GM18511 (cell line): ENCODE results near the gene RAET1E.
"Not testable (repeated sequence)": the region's sequence is repeated elsewhere in the genome, so short reads cannot be mapped to it uniquely, and the experiment has no call there.

ENCODE experiments used
- ATAC-seq: cut with Tn5 transposase; IDR thresholded peaks from one replicate; pipeline ENCODE4 v1.9.1; 2021; ENCODE audit warnings: mild to moderate bottlenecking, moderate library complexity; ENCODE audit not compliant: unreplicated experiment

The RAET1E gene

GRCh38 chr6:149897855-149898744 lies at the start of gene RAET1E:
RAET1E (minus strand) TSS chr6:149898113; CDS start chr6:149890901, 7,212 bp downstream.
- ATAC-seq: no peak

GRCh38 chr6:149947533-149947932 lies 49.6 kb upstream of the RAET1E start:
- ATAC-seq: not testable (repeated sequence)

- ATAC-seq: not testable (repeated sequence)
These were observed 48.7 kb upstream of the RAET1E start for GRCh38 chr6:149946631-149947030.

GRCh38 chr6:149945276-149945675 lies 47.4 kb upstream of the RAET1E start:
- not testable (repeated sequence) for ATAC-seq

- not testable (repeated sequence) for ATAC-seq
These were observed 45.4 kb upstream of the RAET1E start for GRCh38 chr6:149943321-149943720.

GRCh38 chr6:149942461-149942829 lies 44.5 kb upstream of the RAET1E start:
- ATAC-seq: no peak

- peak; percentile 38 for ATAC-seq
These were observed 43.9 kb upstream of the RAET1E start, which contains the start of gene ULBP2 for GRCh38 chr6:149941583-149942460. ULBP2 (plus strand) TSS chr6:149942014; CDS start chr6:149942073, 59 bp downstream.

GRCh38 chr6:149940672-149940982 lies 42.7 kb upstream of the RAET1E start:
- no peak for ATAC-seq

- ATAC-seq: no peak
These were observed 42.2 kb upstream of the RAET1E start for GRCh38 chr6:149939909-149940671.

- ATAC-seq: no peak
These were observed 41.4 kb upstream of the RAET1E start for GRCh38 chr6:149939356-149939648.

- peak; percentile 82 for ATAC-seq
These were observed 40.9 kb upstream of the RAET1E start for GRCh38 chr6:149938571-149939355.

GRCh38 chr6:149938013-149938570 lies 40.2 kb upstream of the RAET1E start:
- ATAC-seq: not testable (repeated sequence)

GRCh38 chr6:149936743-149937142 lies 38.8 kb upstream of the RAET1E start:
- no peak for ATAC-seq

GRCh38 chr6:149935668-149936067 lies 37.8 kb upstream of the RAET1E start:
- ATAC-seq: no peak

- no peak for ATAC-seq
These were observed 37.3 kb upstream of the RAET1E start for GRCh38 chr6:149935246-149935645.

GRCh38 chr6:149934249-149935156 lies 36.6 kb upstream of the RAET1E start:
- ATAC-seq: no peak

- ATAC-seq: no peak
These were observed 35.5 kb upstream of the RAET1E start for GRCh38 chr6:149933461-149933860.

GRCh38 chr6:149933036-149933435 lies 35.1 kb upstream of the RAET1E start:
- no peak for ATAC-seq

- no peak for ATAC-seq
These were observed 33.6 kb upstream of the RAET1E start for GRCh38 chr6:149931501-149931900.
